Neuronal stem cell (in vitro differentiated cells): ENCODE data around the gene KCNIP4.

Source experiments
- DNase-seq: peaks from one replicate; pipeline ENCODE4 v3.0.0-alpha.2; 2013; ENCODE audit warnings: low spot score
- H2AFZ ChIP-seq: one replicate; pipeline ENCODE4 v1.6.1; 2013; ENCODE audit warnings: mild to moderate bottlenecking, low read length, inconsistent platforms
- H2AK5ac ChIP-seq: 2 replicates; pipeline ENCODE4 v1.6.1; 2013; ENCODE audit warnings: low read depth, mild to moderate bottlenecking, inconsistent platforms, low read length, moderate library complexity, mixed read lengths
- H2BK120ac ChIP-seq: 2 replicates; pipeline ENCODE4 v1.6.1; 2013; ENCODE audit warnings: low read depth, mild to moderate bottlenecking, inconsistent platforms, low read length, moderate library complexity, mixed read lengths
- H2BK12ac ChIP-seq: one replicate; pipeline ENCODE4 v1.6.1; 2013; ENCODE audit warnings: low read length, inconsistent platforms
- H2BK15ac ChIP-seq: 2 replicates; pipeline ENCODE4 v1.6.1; 2013; ENCODE audit warnings: mild to moderate bottlenecking, low read length, inconsistent platforms, mixed read lengths
- H2BK5ac ChIP-seq: one replicate; pipeline ENCODE4 v1.6.1; 2013; ENCODE audit warnings: inconsistent platforms, mild to moderate bottlenecking, low read length, moderate library complexity
- H3K14ac ChIP-seq: one replicate; pipeline ENCODE4 v1.6.1; 2013; ENCODE audit warnings: low read length, inconsistent platforms
- H3K18ac ChIP-seq: 2 replicates; pipeline ENCODE4 v1.6.1; 2013; ENCODE audit warnings: low read length, inconsistent platforms
- H3K23ac ChIP-seq: 2 replicates; pipeline ENCODE4 v1.6.1; 2013; ENCODE audit warnings: low read depth, mild to moderate bottlenecking, mixed read lengths, low read length, inconsistent platforms; ENCODE audit not compliant: poor library complexity
- H3K27ac ChIP-seq: replicated peaks from 3 replicates; pipeline ENCODE4 v1.5.1; 2013; ENCODE audit warnings: low read length, inconsistent platforms
- H3K27me3 ChIP-seq, 3 experiments: 2 replicates each; pipeline ENCODE4 v1.6.1; 2013; ENCODE audit warnings: low read length in 3 of 3, mild to moderate bottlenecking in 2 of 3, inconsistent platforms in 1 of 3, low read depth in 1 of 3, mixed read lengths in 1 of 3, moderate library complexity in 1 of 3; ENCODE audit not compliant: control insufficient read depth in 3 of 3, insufficient read depth in 3 of 3
- H3K36me3 ChIP-seq, 2 donors: replicated peaks in 1 of 2; 2 replicates each; pipeline ENCODE4 v1.6.1; 2013; ENCODE audit warnings: low read length in 2 of 2; ENCODE audit not compliant: control insufficient read depth in 2 of 2, insufficient read depth in 2 of 2
- H3K4ac ChIP-seq: 2 replicates; pipeline ENCODE4 v1.6.1; 2013; ENCODE audit warnings: inconsistent platforms, mild to moderate bottlenecking, low read length, moderate library complexity
- H3K4me1 ChIP-seq, 2 donors: 1 replicate in 1 of 2; 2 replicates in 1 of 2; pipeline ENCODE4 v1.6.1; 2013; ENCODE audit warnings: low read length in 2 of 2, low read depth in 1 of 2; ENCODE audit not compliant: control insufficient read depth in 2 of 2, insufficient read depth in 1 of 2
- H3K4me2 ChIP-seq: one replicate; pipeline ENCODE4 v1.6.1; 2013; ENCODE audit warnings: mild to moderate bottlenecking, low read length, inconsistent platforms; ENCODE audit not compliant: insufficient read depth, poor library complexity, severe bottlenecking
- H3K4me3 ChIP-seq, 2 donors: 2 replicates each; pipeline ENCODE4 v1.5.1; 2013; ENCODE audit warnings: low read length in 2 of 2, mild to moderate bottlenecking in 2 of 2, inconsistent platforms in 1 of 2, moderate library complexity in 1 of 2
- H3K79me1 ChIP-seq: one replicate; pipeline ENCODE4 v1.6.1; 2013; ENCODE audit warnings: low read depth, mild to moderate bottlenecking, inconsistent platforms, low read length, moderate library complexity
- H3K9ac ChIP-seq: one replicate; pipeline ENCODE4 v1.6.1; 2013; ENCODE audit warnings: mild to moderate bottlenecking, low read depth, low read length, inconsistent platforms; ENCODE audit not compliant: poor library complexity
- H3K9me3 ChIP-seq, 2 donors: replicated peaks in 1 of 2; 2 replicates each; pipeline versions ENCODE3 to v1.6.1; 2013; ENCODE audit warnings: low read length in 2 of 2, mild to moderate bottlenecking in 2 of 2, inconsistent platforms in 1 of 2, low read depth in 1 of 2, mixed read lengths in 1 of 2, moderate library complexity in 1 of 2; ENCODE audit not compliant: control insufficient read depth in 2 of 2, insufficient read depth in 1 of 2
- H4K8ac ChIP-seq: one replicate; pipeline ENCODE4 v1.6.1; 2013; ENCODE audit warnings: low read depth, mild to moderate bottlenecking, inconsistent platforms, low read length, moderate library complexity
- H4K91ac ChIP-seq: one replicate; pipeline ENCODE4 v1.6.1; 2013; ENCODE audit warnings: low read length, low read depth, mild to moderate bottlenecking, inconsistent platforms; ENCODE audit not compliant: poor library complexity
- WGBS, 2 donors: extraction: QIAGEN DNeasy Blood & Tissue Kit; methylation state at CpG; one replicate each; pipeline ENCODE4 v1.1.7; 2013; ENCODE audit warnings: missing lambda C conversion rate in 2 of 2, mixed read lengths in 1 of 2; ENCODE audit not compliant: insufficient read length in 2 of 2, insufficient replicate concordance in 1 of 2; ENCODE audit errors: extremely low coverage in 2 of 2; 5-methylcytosine and 5-hydroxymethylcytosine counted together

Gene KCNIP4

DNA sequence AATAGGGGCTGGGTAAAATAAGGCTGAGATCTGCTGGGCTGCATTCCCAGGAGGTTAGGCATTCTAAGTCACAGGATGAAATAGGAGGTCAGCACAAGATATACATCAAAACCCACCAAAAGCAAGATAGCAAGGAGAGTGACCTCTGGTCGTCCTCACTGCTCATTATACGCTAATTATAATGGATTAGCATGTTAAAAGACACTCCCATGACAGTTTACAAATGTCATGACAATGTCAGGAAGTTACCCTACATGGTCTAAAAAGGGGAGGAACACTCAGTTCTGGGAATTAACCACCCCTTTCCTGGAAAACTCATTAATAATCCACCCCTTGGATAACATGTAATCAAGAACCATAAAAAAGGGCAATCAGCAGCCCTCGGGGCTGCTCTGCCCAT, 403.6 kb downstream of the KCNIP4 start:
- Histone ChIP-seq H3K23ac (no peak overlapping the region), H2AK5ac (no peak overlapping the region), H2BK120ac (no peak overlapping the region), H2BK5ac (no peak overlapping the region), H3K36me3 (peaks cover 0 to 2% of the 10 kb centered on the region in 2 donors), H3K27me3 (peaks cover 0 to 2% (median 0%) of the 10 kb centered on the region in 3 experiments), H3K14ac (no peak overlapping the region), H3K18ac (no peak overlapping the region), H2BK12ac (no peak overlapping the region), H4K8ac (no peak overlapping the region), H3K4me1 (no peaks in the 10 kb centered on the region), H3K4me3 (no peak overlapping the region), H3K4me2 (no peak overlapping the region), H3K79me1 (no peaks in the 10 kb centered on the region), H3K9me3 (peaks cover 0 to 2% of the 10 kb centered on the region in 2 donors), H3K27ac (no peak overlapping the region), H2BK15ac (no peak overlapping the region), H2AFZ (peak overlapping the region; percentile 81), H3K4ac (no peak overlapping the region), H4K91ac (no peak overlapping the region), H3K9ac (no peak overlapping the region)
- WGBS, 2 donors: no CpG with 5 or more reads among the region's 3 CpGs
- DNase-seq: no peak

DNA sequence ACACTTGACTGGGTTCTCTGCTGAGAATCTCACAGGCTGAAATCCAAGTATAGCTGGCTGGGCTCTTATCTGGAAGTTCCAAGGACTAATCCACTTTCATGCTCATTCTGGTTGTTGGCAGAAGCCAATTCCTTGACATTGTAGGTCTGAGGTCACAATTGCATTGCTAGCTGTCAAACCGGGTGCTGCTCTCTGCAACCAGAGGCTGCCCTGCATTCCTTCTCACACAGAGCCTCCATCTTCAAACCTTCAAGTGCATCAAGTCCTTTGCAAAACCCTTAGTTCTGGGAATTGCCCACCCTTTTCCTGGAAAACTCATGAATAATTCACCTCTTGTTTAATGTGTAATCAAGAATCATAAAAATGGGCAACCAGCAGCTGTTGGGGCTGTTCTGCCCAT, 404.2 kb downstream of the KCNIP4 start:
- H3K23ac ChIP-seq: no peak overlapping the region
- H3K4ac ChIP-seq: no peak overlapping the region
- H3K27me3 ChIP-seq: peaks cover 0 to 2% (median 0%) of the 10 kb centered on the region in 3 experiments
- no peak overlapping the region for H2BK5ac ChIP-seq
- H3K27ac ChIP-seq: no peak overlapping the region
- no peak overlapping the region for H3K9ac ChIP-seq
- H2AFZ ChIP-seq: peak overlapping the region; percentile 81
- peak overlapping the region in 1 of 2 donors; percentile 48 for H3K4me3 ChIP-seq
- H3K9me3 ChIP-seq: peaks cover 0 to 2% of the 10 kb centered on the region in 2 donors
- WGBS, 2 donors: no CpG with 5 or more reads among the region's 1 CpG
- no peak overlapping the region for H2BK120ac ChIP-seq
- H2AK5ac ChIP-seq: no peak overlapping the region
- no peak overlapping the region for H4K91ac ChIP-seq
- no peak overlapping the region for H4K8ac ChIP-seq
- no peak overlapping the region for H3K14ac ChIP-seq
- no peak overlapping the region for H3K4me2 ChIP-seq
- no peaks in the 10 kb centered on the region for H3K4me1 ChIP-seq
- no peak overlapping the region for H3K18ac ChIP-seq
- DNase-seq: no peak
- no peak overlapping the region for H2BK15ac ChIP-seq
- H3K79me1 ChIP-seq: no peaks in the 10 kb centered on the region
- peaks cover 0 to 2% of the 10 kb centered on the region in 2 donors for H3K36me3 ChIP-seq
- no peak overlapping the region for H2BK12ac ChIP-seq

DNA sequence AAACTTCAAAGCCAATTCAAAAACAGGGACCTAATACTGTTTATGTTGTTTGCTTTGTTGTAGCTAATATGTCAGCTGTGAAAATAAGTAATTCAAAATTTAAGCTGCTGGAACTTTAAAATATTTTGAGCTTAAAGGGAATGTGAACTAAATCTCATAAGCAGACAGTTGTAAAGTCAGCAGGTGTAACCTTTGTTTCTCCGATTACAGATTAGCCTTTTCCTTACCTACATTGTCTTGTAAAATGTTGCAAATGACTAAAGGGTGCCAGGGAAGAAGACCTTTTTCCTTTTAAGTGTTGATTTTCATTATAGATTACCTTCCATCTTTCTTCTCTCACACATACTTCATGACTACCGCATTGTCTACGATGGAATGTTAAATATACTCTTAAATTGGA, 405.1 kb downstream of the KCNIP4 start:
- no peak overlapping the region for H3K4ac ChIP-seq
- H3K18ac ChIP-seq: no peak overlapping the region
- H2BK120ac ChIP-seq: no peak overlapping the region
- H2BK15ac ChIP-seq: no peak overlapping the region
- no peaks in the 10 kb centered on the region for H3K79me1 ChIP-seq
- H4K91ac ChIP-seq: no peak overlapping the region
- peak overlapping the region; percentile 81 for H2AFZ ChIP-seq
- peak overlapping the region in 1 of 2 donors; percentile 48 for H3K4me3 ChIP-seq
- no peak overlapping the region for H3K9ac ChIP-seq
- no peak overlapping the region for H2AK5ac ChIP-seq
- H2BK5ac ChIP-seq: no peak overlapping the region
- H3K14ac ChIP-seq: no peak overlapping the region
- H3K27me3 ChIP-seq: peaks cover 0 to 2% (median 0%) of the 10 kb centered on the region in 3 experiments
- no peak overlapping the region for H2BK12ac ChIP-seq
- H4K8ac ChIP-seq: no peak overlapping the region
- H3K9me3 ChIP-seq: peaks cover 0 to 2% of the 10 kb centered on the region in 2 donors
- no peak overlapping the region for H3K23ac ChIP-seq
- H3K4me2 ChIP-seq: no peak overlapping the region
- H3K4me1 ChIP-seq: no peaks in the 10 kb centered on the region
- peaks cover 0 to 2% of the 10 kb centered on the region in 2 donors for H3K36me3 ChIP-seq
- H3K27ac ChIP-seq: no peak overlapping the region
- WGBS, 2 donors: no CpG with 5 or more reads among the region's 3 CpGs
- no peak for DNase-seq

DNA sequence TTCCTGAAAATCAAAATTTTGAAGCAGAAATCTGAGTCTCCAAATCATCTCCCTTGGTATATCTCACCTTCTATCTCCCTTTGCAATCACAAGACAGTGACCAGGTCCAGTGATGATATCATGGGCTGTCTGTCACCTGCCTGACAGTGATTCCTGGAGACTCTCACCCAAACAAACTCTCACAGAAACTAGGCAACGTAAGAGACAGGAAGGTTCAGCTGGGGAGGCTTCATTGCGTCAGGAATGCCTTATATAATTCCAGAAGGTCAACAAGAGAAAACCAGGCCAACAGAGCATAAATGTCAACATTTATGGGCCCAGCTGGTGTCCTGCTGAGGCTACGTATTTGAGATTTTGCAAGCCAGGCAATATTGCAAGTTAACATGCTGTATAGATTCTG, 412.7 kb downstream of the KCNIP4 start:
- Histone ChIP-seq H2BK120ac (no peak overlapping the region), H2BK5ac (no peak overlapping the region), H3K23ac (no peak overlapping the region), H3K4me2 (no peak overlapping the region), H2BK12ac (no peak overlapping the region), H3K79me1 (no peaks in the 10 kb centered on the region), H2AK5ac (no peak overlapping the region), H3K4me1 (no peaks in the 10 kb centered on the region), H3K4ac (no peak overlapping the region), H4K91ac (no peak overlapping the region), H3K4me3 (no peak overlapping the region), H2AFZ (no peak overlapping the region), H4K8ac (no peak overlapping the region), H3K9me3 (no peaks in the 10 kb centered on the region), H3K9ac (no peak overlapping the region), H3K27me3 (no peaks in the 10 kb centered on the region), H3K18ac (no peak overlapping the region), H2BK15ac (no peak overlapping the region), H3K36me3 (peaks cover 0 to 3% of the 10 kb centered on the region in 2 donors), H3K14ac (no peak overlapping the region), H3K27ac (no peak overlapping the region)
- no peak for DNase-seq
- no CpG with 5 or more reads among the region's 3 CpGs for WGBS, 2 donors
